Measurements from ENCODE around the gene SF3B1.
"Not testable (repeated sequence)": the region's sequence is repeated elsewhere in the genome, so short reads cannot be mapped to it uniquely, and the experiment has no call there.

SF3B1 gene

DNA sequence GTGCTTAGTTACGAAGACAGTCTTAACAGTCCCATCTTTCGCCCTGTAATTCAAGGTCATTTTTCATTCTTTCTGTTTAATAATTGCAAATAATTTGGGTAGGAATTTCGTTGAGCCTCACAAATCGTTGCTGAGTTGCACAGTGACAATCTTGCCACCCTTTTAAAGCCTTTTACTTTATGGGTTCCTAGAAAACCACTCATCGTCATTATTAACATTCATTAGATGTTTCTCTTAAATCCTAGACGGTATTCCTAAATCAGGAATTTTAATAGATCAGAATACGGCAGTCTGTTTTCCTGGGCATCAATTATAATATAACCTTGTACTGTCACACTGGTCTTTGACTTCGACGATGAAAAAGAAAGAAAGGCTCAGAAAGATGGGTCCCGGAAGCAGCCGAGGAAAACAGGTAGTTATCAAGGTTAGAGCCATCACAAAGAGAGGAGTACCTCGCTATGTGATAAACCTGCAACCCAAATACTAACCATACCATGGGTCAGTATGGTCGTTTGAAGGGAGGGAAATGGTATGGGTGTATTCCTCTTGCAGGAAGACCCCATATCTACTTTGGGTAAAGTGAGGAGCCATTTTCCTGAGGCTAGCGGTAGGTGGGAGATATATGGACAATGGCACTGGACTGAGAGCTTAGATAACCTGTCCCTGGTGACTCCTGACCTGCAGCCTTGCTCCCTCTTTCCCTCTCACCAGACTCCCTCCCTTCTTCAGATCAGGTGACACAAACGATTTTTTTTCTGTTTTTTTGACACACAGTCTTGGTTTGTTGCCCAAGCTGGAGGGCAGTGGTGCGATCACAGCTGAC is 981 bp upstream of the SF3B1 start:
- DNase-seq (ENCODE audit: low read depth in 2 of 2): no peak

GRCh38 chr2:197433780-197434438 is 919 bp downstream of the SF3B1 start:
- DNase-seq (ENCODE audit: low read depth in 2 of 2): no peak

DNA sequence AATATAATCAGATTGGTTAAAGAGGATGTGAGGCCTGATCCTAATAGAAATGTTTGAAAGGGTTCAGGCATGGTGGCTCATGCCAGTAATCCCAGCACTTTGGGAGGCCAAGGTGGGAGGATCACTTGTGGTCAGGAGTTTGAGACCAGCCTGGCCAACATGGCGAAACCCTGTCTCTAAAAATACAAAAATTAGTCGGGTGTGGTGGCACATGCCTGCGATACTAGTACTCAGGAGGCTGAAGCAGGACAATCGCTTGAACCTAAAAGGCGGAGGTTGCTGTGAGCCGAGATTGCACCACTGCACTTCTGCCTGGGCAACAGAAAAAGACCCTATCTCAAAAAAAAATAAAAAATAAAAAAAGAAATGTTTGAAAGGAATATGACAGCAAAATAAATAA is 2.3 kb downstream of the SF3B1 start:
- DNase-seq (ENCODE audit: low read depth in 2 of 2): not testable (repeated sequence)

GRCh38 chr2:197431858-197432257 is 3.0 kb downstream of the SF3B1 start:
- no peak for DNase-seq (ENCODE audit: low read depth in 2 of 2)

DNA sequence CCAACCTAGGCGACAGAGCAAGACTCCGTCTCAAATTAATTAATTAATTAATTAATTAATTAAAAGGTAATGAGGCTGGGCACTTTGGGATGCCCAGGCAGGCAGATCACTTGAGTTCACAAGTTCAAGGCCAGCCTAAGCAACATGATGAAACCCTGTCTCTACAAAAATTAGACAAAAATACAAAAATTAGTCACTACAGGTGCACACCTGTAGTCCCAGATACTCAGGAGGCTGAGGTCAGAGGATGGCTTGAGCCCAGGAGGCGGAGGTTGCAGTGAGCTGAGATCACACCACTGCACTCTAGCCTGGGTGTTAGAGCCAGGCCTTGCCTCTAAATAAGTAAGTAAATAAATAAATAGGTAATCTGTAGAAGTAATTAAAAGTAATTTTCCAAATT is 6.8 kb downstream of the SF3B1 start:
- no peak for DNase-seq (ENCODE audit: low read depth in 2 of 2)

GRCh38 chr2:197426723-197427603 is 7.9 kb downstream of the SF3B1 start:
- DNase-seq (ENCODE audit: low read depth in 2 of 2): no peak

DNA sequence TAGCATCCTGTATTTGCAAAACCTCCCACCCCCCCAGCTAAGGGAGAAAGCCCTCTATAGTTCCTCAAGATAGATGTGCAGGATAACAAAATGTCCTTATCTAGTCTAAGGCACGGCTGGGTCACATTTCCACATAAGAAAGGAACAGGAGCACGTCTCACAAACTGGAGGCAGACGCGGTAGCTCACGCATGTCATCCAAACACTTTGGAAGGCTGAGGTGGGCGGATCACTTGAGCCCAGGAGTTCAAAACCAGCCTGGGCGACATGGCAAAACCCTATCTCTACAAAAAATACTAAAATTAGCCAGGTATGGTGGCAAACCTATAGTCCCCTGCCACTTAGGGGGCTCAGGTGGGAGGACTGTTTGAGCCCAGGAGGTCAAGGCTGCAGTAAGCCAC is 9.3 kb downstream of the SF3B1 start:
- DNase-seq (ENCODE audit: low read depth in 2 of 2): no peak

DNA sequence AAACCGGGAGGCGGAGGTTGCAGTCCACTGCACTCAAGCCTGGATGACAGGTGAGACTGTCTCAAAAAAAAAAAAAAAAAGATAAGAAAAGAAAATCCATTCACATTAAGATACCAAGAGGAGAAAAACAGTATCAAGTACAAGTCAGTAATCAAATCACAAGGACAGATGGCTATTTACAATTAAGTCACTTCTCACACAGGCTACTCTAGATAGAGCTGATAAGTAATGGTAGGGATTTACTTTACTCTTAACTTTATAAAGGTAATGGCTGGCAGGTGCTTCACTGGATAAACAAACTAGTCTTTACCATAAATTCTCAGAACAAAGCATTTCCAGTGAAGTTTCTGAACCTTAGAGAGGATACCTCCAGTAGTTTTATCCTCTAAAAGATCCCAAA is 11.5 kb downstream of the SF3B1 start:
- no peak for DNase-seq (ENCODE audit: low read depth in 2 of 2)

GRCh38 chr2:197419438-197419837 is 15.4 kb downstream of the SF3B1 start:
- no peak for DNase-seq (ENCODE audit: low read depth in 2 of 2)

DNA sequence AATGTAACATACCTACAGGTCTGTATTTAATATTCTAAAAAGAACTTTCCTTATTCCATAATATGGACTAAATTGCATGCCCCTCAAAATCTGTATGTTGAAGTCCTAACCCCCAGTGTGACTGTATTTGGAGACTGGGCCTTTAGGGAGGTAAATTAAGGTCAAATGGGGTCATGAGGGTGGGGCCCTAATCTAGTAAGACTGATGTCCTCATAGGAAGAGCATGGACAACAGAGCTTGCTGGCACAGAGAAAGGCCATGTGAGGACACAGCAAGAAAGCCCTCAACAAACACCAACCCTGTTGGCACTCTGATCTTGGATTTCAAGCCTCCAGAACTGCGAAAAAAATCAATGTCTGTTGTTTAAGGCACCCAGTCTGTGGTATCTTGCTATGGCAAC is 18.6 kb downstream of the SF3B1 start:
- no peak for DNase-seq (ENCODE audit: low read depth in 2 of 2)

DNA sequence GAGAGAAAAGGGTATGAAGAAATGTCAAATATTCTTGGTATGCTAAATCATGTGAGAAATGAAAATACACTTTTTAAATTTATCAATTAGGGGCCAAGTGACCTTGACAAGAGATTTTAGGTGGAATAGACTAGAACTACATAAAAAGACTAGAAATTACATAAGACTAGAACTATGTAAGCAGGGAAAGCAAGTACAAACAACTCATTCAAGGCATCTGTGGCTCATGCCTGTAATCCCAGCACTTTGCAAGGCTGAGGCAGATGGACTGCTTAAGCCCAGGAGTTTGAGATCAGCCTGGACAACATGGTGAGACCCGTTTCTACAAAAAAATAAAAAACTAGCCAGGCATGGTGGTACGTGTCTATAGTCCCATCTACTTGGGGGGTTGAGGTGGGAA is 20.3 kb downstream of the SF3B1 start:
- no peak for DNase-seq (ENCODE audit: low read depth in 2 of 2)

GRCh38 chr2:197414039-197414438 is 20.8 kb downstream of the SF3B1 start:
- DNase-seq (ENCODE audit: low read depth in 2 of 2): no peak

GRCh38 chr2:197405582-197405981 is 29.2 kb downstream of the SF3B1 start:
- no peak for DNase-seq (ENCODE audit: low read depth in 2 of 2)

DNA sequence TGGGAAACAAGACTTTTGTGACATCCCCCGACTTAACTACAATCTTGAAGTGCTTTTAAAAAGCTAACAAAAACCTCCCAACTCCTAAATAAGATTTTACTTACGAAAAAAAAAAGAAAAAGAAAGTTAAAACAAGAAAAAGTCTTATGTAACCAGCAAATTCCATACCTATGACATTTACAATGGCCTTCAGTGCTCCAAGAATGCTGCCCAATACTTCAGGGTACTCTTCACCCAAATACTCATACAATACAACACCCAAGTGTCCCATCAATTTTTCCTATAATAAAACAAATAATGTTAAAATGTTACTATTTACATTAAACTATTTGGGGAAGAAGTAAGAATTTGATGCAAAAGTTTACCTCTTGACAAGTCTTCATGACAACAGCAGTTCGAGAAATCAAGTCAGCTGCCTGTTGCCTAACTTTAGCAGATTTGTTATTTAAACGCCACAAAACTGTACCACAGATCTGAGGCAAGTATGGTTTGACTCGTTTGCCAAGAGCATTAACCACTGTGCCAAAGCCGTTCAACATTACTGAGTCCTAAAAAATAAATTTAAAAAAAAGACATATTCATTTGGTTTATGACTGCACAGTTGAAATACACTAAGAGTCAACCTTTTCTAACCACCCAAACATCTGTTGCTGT is 34.8 kb downstream of the SF3B1 start:
- no peak for DNase-seq (ENCODE audit: low read depth in 2 of 2)

- DNase-seq (ENCODE audit: low read depth in 2 of 2): no peak
These were observed 35.9 kb downstream of the SF3B1 start for GRCh38 chr2:197398913-197399312.

- no peak for DNase-seq (ENCODE audit: low read depth in 2 of 2)
These were observed 43.6 kb downstream of the SF3B1 start for GRCh38 chr2:197391220-197391717.

DNA sequence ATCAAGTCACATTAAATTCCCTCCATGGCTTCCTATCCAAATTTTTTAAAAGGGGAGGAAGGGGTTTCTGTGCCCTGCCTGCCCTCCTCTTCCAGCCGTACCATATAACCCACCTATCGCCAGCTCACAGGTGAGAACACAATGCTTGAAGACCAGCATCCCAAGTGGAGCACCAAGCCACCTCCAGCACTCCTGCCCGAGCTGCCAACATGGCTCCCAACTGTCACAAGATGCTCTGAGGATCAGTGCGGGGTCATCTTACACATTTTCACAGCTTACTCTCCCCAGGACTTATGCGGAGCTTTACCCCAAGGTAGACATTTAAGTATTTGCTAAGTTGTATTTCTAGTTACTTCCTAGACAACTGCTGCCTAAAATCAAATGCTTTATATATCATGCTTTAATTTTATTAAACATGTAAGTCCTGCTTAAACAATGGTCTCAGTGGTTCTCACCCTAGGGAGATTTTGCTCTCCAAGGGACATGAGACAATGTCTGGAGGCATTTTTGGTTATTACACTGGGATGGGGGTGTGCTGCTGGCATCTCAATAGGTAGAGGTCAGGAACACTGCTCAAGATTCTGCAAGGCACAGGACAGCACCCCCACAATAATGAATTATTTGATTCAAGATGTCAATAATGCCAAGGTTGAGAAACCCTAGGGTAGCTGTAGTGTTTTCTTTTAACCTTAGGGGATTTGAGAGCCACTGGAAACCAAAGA is 45.8 kb downstream of the SF3B1 start:
- DNase-seq (ENCODE audit: low read depth in 2 of 2): no peak

DNA sequence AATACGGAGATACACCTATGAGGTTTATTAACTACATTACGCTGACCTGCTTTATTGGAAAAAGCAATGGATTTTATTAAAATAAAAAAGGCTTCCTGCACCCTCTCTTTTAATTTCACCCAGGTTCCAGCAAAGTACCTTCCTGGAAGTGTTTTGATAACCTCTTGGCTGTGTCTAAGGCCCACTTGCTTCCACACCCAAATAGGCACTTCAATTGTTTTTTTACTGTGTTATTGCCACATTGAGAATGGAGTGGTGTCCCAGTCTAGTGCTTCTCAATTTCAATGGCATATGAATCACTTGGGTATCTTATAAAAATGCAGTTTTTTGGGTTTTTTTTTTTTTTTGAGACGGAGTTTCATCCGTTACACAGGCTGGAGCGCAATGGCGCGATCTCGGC is 47.6 kb downstream of the SF3B1 start:
- DNase-seq (ENCODE audit: low read depth in 2 of 2): no peak

DNA sequence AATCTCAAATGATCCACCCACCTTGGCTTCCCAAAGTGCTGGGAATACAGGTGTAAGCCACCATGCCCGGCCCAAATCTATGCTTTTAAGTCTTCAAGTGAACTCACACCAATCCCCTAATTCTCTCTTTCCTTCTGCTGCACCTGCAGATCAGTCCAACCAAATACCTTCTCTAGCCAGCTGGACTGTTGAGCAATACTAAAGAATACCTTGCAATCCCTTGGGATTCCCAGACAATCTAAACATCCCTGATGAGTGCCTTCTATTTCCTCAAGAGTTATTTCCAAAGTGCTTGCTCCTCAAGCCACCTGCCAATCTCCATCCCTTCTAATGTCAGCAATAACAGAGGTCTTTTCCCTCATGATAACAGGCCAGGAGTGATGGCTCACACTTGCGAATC is 48.6 kb downstream of the SF3B1 start:
- no peak for DNase-seq (ENCODE audit: low read depth in 2 of 2)

DNA sequence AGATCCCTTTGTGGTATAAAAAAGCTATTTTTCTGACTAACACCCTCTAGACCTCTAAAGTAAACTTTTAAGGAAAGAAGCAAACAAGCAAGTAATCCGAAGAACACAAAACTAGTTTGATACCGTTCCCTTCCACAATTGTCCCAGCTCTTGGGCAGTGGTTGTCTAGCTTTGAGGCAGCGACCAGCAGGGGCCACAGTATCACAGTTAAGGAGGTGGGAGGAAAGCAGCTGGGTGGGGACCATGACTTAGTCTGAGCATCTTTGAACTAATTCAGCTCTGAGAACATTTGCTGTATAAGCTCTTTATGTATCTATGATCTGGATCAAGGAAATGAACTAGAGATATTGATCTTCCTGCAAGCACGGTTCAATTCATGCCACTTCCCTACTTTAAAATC is 51.0 kb downstream of the SF3B1 start:
- no peak for DNase-seq (ENCODE audit: low read depth in 2 of 2)

DNA sequence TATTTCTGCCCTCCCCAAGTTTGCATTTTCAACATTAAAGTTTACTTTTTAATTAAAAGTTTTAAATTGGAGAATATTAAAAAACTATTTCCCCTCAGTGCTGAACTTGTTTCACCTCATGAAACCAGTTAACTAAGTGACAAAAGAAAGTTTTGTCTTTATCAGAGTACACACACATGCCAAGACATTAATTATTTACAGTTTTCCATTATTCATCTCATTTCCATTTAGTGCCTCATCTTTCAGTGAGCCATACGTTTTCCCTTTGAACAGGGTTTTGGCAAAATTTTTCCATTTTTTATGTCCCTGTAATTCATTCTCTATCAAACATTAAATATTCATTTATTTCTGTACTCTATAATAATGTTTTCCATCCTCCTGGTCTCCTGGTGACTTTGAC is 53.2 kb downstream of the SF3B1 start:
- no peak for DNase-seq (ENCODE audit: low read depth in 2 of 2)
